Activated T-cell treated with anti-CD3 and anti-CD28 coated beads for 1 hour (primary cell): Measurements from ENCODE around the gene SLC16A6.
A peak's percentile ranks its signal among the peaks of the same experiment; 100 is the strongest.
"Not testable (repeated sequence)": the region's sequence is repeated elsewhere in the genome, so short reads cannot be mapped to it uniquely, and the experiment has no call there.

Experiments
- DNase-seq: peaks from one replicate; pipeline ENCODE4 v3.0.0-alpha.2; 2020; ENCODE audit warnings: low read depth

The SLC16A6 gene

GRCh38 chr17:68290955-68291835 lies at the start of gene SLC16A6, which contains the start of gene ARSG:
TSS of gene SLC16A6 (minus strand) at chr17:68291127. CDS start at chr17:68278320, 12,807 bp downstream.
TSS of gene ARSG (plus strand) at chr17:68291495. CDS start at chr17:68307494, 15,999 bp downstream.
- peak; percentile 70 for DNase-seq

GRCh38 chr17:68334393-68334792 lies 43.5 kb upstream of the SLC16A6 start:
- DNase-seq = no peak

- DNase-seq = not testable (repeated sequence)
Observed at GRCh38 chr17:68331932-68332331, 41.0 kb upstream of the SLC16A6 start.

- DNase-seq = no peak
Observed at GRCh38 chr17:68329331-68329730, 38.4 kb upstream of the SLC16A6 start.

GRCh38 chr17:68328676-68329075 lies 37.7 kb upstream of the SLC16A6 start:
- no peak for DNase-seq

- no peak for DNase-seq
Observed at GRCh38 chr17:68327823-68328557, 37.1 kb upstream of the SLC16A6 start.

- no peak for DNase-seq
Observed at GRCh38 chr17:68326681-68327080, 35.8 kb upstream of the SLC16A6 start.

GRCh38 chr17:68325961-68326360 lies 35.0 kb upstream of the SLC16A6 start:
- DNase-seq = no peak

- DNase-seq = no peak
Observed at GRCh38 chr17:68324654-68325336, 33.9 kb upstream of the SLC16A6 start.

- DNase-seq = no peak
Observed at GRCh38 chr17:68324114-68324513, 33.2 kb upstream of the SLC16A6 start.

GRCh38 chr17:68322630-68323029 lies 31.7 kb upstream of the SLC16A6 start:
- no peak for DNase-seq

GRCh38 chr17:68321556-68321954 lies 30.6 kb upstream of the SLC16A6 start:
- DNase-seq = no peak

- no peak for DNase-seq
Observed at GRCh38 chr17:68320943-68321555, 30.1 kb upstream of the SLC16A6 start.

GRCh38 chr17:68320311-68320865 lies 29.5 kb upstream of the SLC16A6 start:
- no peak for DNase-seq

GRCh38 chr17:68319410-68320162 lies 28.7 kb upstream of the SLC16A6 start:
- no peak for DNase-seq

GRCh38 chr17:68318103-68318991 lies 27.4 kb upstream of the SLC16A6 start:
- no peak for DNase-seq

- DNase-seq = no peak
Observed at GRCh38 chr17:68317458-68317857, 26.5 kb upstream of the SLC16A6 start.

- no peak for DNase-seq
Observed at GRCh38 chr17:68315930-68316329, 25.0 kb upstream of the SLC16A6 start.

GRCh38 chr17:68314916-68315535 lies 24.1 kb upstream of the SLC16A6 start:
- no peak for DNase-seq
